Activated naive CD8-positive, alpha-beta T cell treated with anti-CD3 and anti-CD28 coated beads, Interleukin-2, amount 10 ng/mL, durations not matched to agents 7 days and 5 days (primary cell): ENCODE measurements around the gene AKR1C3. TPM values are rescaled to one million over a fixed set of nuclear protein-coding genes. Genes with fewer than 3 reads are reported as not detected.
"Not testable (repeated sequence)": the region's sequence is repeated elsewhere in the genome, so short reads cannot be mapped to it uniquely, and the experiment has no call there.

Experiments
- ATAC-seq: fragments of 150-1000 bp; cut with Tn5 transposase; one replicate; pipeline ENCODE4 v1.10.0; 2021; ENCODE audit warnings: low read depth, moderate library complexity
- POLR2A ChIA-PET: fragments of 350-600 bp; sonication (Branson Sonifier 250); formaldehyde crosslinking; loops from one replicate; lab custom pipeline; 2021; ENCODE audit warnings: antibody characterized with exemption; lab: Charles Lee
- DNase-seq: peaks from one replicate; pipeline ENCODE4 v3.0.0; 2021
- H3K27ac Mint-ChIP-seq: one replicate; pipeline ENCODE4 v1.8.0; 2022; ENCODE audit warnings: mild to moderate bottlenecking, mixed read lengths
- H3K27me3 Mint-ChIP-seq: one replicate; pipeline ENCODE4 v1.8.0; 2022; ENCODE audit warnings: mild to moderate bottlenecking, moderate library complexity, mixed read lengths
- H3K36me3 Mint-ChIP-seq: one replicate; pipeline ENCODE4 v1.8.0; 2021; ENCODE audit warnings: mild to moderate bottlenecking, mixed read lengths
- H3K4me1 Mint-ChIP-seq: one replicate; pipeline ENCODE4 v1.8.0; 2021; ENCODE audit warnings: mixed read lengths
- H3K4me3 Mint-ChIP-seq: one replicate; pipeline ENCODE4 v1.8.0; 2022; ENCODE audit warnings: mild to moderate bottlenecking, moderate library complexity, mixed read lengths
- H3K9me3 Mint-ChIP-seq: one replicate; pipeline ENCODE4 v1.8.0; 2021; ENCODE audit warnings: mixed read lengths
- total RNA-seq, 2 experiments: library from RNA; stranded (reverse); gene quantifications; one replicate each; pipeline ENCODE4 v1.2.3, GENCODE V29; 2021

The AKR1C3 gene
- total RNA-seq, 2 experiments from 2014 or later = 1.8 to 2.0 TPM

- H3K4me3 Mint-ChIP-seq = no peak overlapping the region
- no peak for ATAC-seq
- H3K27ac Mint-ChIP-seq = no peak overlapping the region
- H3K9me3 Mint-ChIP-seq = peaks cover 7% of the 10 kb centered on the region
- H3K36me3 Mint-ChIP-seq = peaks cover 3% of the 10 kb centered on the region
- peaks cover 15% of the 10 kb centered on the region for H3K27me3 Mint-ChIP-seq
- H3K4me1 Mint-ChIP-seq = no peaks in the 10 kb centered on the region
- POLR2A ChIA-PET = no interaction called here
- DNase-seq = no peak
Measured at GRCh38 chr10:5125315-5126044, 31.3 kb downstream of the AKR1C3 start.

- Mint-ChIP-seq H3K4me3 (no peak overlapping the region), H3K9me3 (peaks cover 15% of the 10 kb centered on the region), H3K36me3 (no peaks in the 10 kb centered on the region), H3K27me3 (no peaks in the 10 kb centered on the region), H3K4me1 (no peaks in the 10 kb centered on the region), H3K27ac (no peak overlapping the region)
- POLR2A ChIA-PET = no interaction called here
- DNase-seq (no peak), ATAC-seq (no peak)
Measured at GRCh38 chr10:5135581-5135980, 41.4 kb downstream of the AKR1C3 start.

GRCh38 chr10:5136468-5137087 is 42.4 kb downstream of the AKR1C3 start:
- no peaks in the 10 kb centered on the region for H3K36me3 Mint-ChIP-seq
- DNase-seq = no peak
- no peaks in the 10 kb centered on the region for H3K4me1 Mint-ChIP-seq
- no peaks in the 10 kb centered on the region for H3K27me3 Mint-ChIP-seq
- POLR2A ChIA-PET = no interaction called here
- no peak for ATAC-seq
- H3K9me3 Mint-ChIP-seq = peaks cover 15% of the 10 kb centered on the region
- H3K27ac Mint-ChIP-seq = no peak overlapping the region
- no peak overlapping the region for H3K4me3 Mint-ChIP-seq

- DNase-seq, H3K36me3 Mint-ChIP-seq, ATAC-seq, POLR2A ChIA-PET, H3K4me3 Mint-ChIP-seq, H3K27me3 Mint-ChIP-seq, H3K27ac Mint-ChIP-seq, H3K4me1 Mint-ChIP-seq: not testable (repeated sequence)
- peaks cover 15% of the 10 kb centered on the region for H3K9me3 Mint-ChIP-seq
Measured at GRCh38 chr10:5137699-5138098, 43.5 kb downstream of the AKR1C3 start.

- Mint-ChIP-seq H3K27me3 (no peaks in the 10 kb centered on the region), H3K27ac (no peak overlapping the region), H3K36me3 (no peaks in the 10 kb centered on the region), H3K4me3 (no peak overlapping the region), H3K9me3 (peaks cover 11% of the 10 kb centered on the region), H3K4me1 (no peaks in the 10 kb centered on the region)
- ATAC-seq = no peak
- DNase-seq = no peak
- POLR2A ChIA-PET = no interaction called here
Measured at GRCh38 chr10:5142199-5142598, 48.0 kb downstream of the AKR1C3 start.

GRCh38 chr10:5143137-5143536 is 48.9 kb downstream of the AKR1C3 start:
- POLR2A ChIA-PET = no interaction called here
- H3K27ac Mint-ChIP-seq = no peak overlapping the region
- no peak overlapping the region for H3K4me3 Mint-ChIP-seq
- no peaks in the 10 kb centered on the region for H3K36me3 Mint-ChIP-seq
- DNase-seq = no peak
- H3K9me3 Mint-ChIP-seq = peaks cover 6% of the 10 kb centered on the region
- H3K27me3 Mint-ChIP-seq = peaks cover 4% of the 10 kb centered on the region
- no peak for ATAC-seq
- no peaks in the 10 kb centered on the region for H3K4me1 Mint-ChIP-seq

GRCh38 chr10:5146920-5147254 is 52.7 kb downstream of the AKR1C3 start:
- POLR2A ChIA-PET = no interaction called here
- Mint-ChIP-seq H3K4me1 (no peaks in the 10 kb centered on the region), H3K4me3 (no peak overlapping the region), H3K36me3 (no peaks in the 10 kb centered on the region), H3K9me3 (peaks cover 5% of the 10 kb centered on the region), H3K27ac (no peak overlapping the region), H3K27me3 (peaks cover 4% of the 10 kb centered on the region)
- ATAC-seq (no peak), DNase-seq (no peak)

GRCh38 chr10:5147255-5147980 is 53.2 kb downstream of the AKR1C3 start:
- H3K27ac Mint-ChIP-seq = no peak overlapping the region
- H3K27me3 Mint-ChIP-seq = peaks cover 4% of the 10 kb centered on the region
- DNase-seq = no peak
- H3K4me3 Mint-ChIP-seq = no peak overlapping the region
- no peak for ATAC-seq
- peaks cover 5% of the 10 kb centered on the region for H3K9me3 Mint-ChIP-seq
- no peaks in the 10 kb centered on the region for H3K36me3 Mint-ChIP-seq
- H3K4me1 Mint-ChIP-seq = no peaks in the 10 kb centered on the region
- POLR2A ChIA-PET = no interaction called here

- POLR2A ChIA-PET = no interaction called here
- Mint-ChIP-seq H3K36me3 (no peaks in the 10 kb centered on the region), H3K27ac (no peak overlapping the region), H3K27me3 (peaks cover 7% of the 10 kb centered on the region), H3K4me3 (no peak overlapping the region), H3K9me3 (peaks cover 7% of the 10 kb centered on the region), H3K4me1 (no peaks in the 10 kb centered on the region)
- DNase-seq (no peak), ATAC-seq (no peak)
Measured at GRCh38 chr10:5147981-5148677, 53.9 kb downstream of the AKR1C3 start.

GRCh38 chr10:5148678-5149032 is 54.4 kb downstream of the AKR1C3 start:
- ATAC-seq = no peak
- H3K27me3 Mint-ChIP-seq = peaks cover 7% of the 10 kb centered on the region

GRCh38 chr10:5151076-5151475 is 56.9 kb downstream of the AKR1C3 start:
- Mint-ChIP-seq H3K4me3 (no peak overlapping the region), H3K27me3 (peaks cover 7% of the 10 kb centered on the region), H3K9me3 (peaks cover 7% of the 10 kb centered on the region), H3K36me3 (no peaks in the 10 kb centered on the region), H3K4me1 (no peaks in the 10 kb centered on the region), H3K27ac (no peak overlapping the region)
- no peak for ATAC-seq
- no peak for DNase-seq
- POLR2A ChIA-PET = no interaction called here

More at GRCh38 chr10:5148678-5149032, 54.4 kb downstream of the AKR1C3 start:
- DNase-seq = no peak
- POLR2A ChIA-PET = no interaction called here
- Mint-ChIP-seq H3K4me3 (no peak overlapping the region), H3K27ac (no peak overlapping the region), H3K9me3 (peaks cover 7% of the 10 kb centered on the region), H3K36me3 (no peaks in the 10 kb centered on the region), H3K4me1 (no peaks in the 10 kb centered on the region)

- POLR2A ChIA-PET = no interaction called here
- H3K4me3 Mint-ChIP-seq = no peak overlapping the region
- H3K9me3 Mint-ChIP-seq = peaks cover 5% of the 10 kb centered on the region
- ATAC-seq (no peak), DNase-seq (no peak)
- H3K4me1 Mint-ChIP-seq = no peaks in the 10 kb centered on the region
- H3K27ac Mint-ChIP-seq = no peak overlapping the region
- H3K27me3 Mint-ChIP-seq = peaks cover 8% of the 10 kb centered on the region
- no peaks in the 10 kb centered on the region for H3K36me3 Mint-ChIP-seq
Measured at GRCh38 chr10:5155951-5156350, 61.7 kb downstream of the AKR1C3 start.
